K562 (cell line): ENCODE measurements around the gene WBP1. TPM values are rescaled to one million over a fixed set of nuclear protein-coding genes. Genes with fewer than 3 reads are reported as not detected.
A peak's percentile ranks its signal among the peaks of the same experiment; 100 is the strongest.

Experiments
- ATAC-seq: fragments of 200-7000 bp; cut with Tn5 transposase; 3 replicates; pipeline ENCODE4 v1.9.1; 2020; ENCODE audit warnings: moderate library complexity
- BruUV-seq: library from RNA; stranded (reverse); fragments of 400-500 nt; replicated peaks from 2 replicates; lab custom pipeline; 2021; lab: Mats Ljungman, UMichigan
- CTCF ChIA-PET: fragments of 300-600 bp; formaldehyde crosslinking; extraction: SDS; loops from one replicate; lab custom pipeline; 2021; ENCODE audit warnings: low intra/inter-chr PET ratio; lab: Yijun Ruan, JAX
- POLR2A ChIA-PET: fragments of 300-600, 350-650 bp; sonication (Branson Sonifier 250); formaldehyde crosslinking; extraction: SDS; loops from one replicate; lab custom pipeline; 2021; ENCODE audit warnings: antibody characterized with exemption, inconsistent platforms; lab: Yijun Ruan, JAX
- DNase-seq, 4 experiments: peaks; one replicate each; pipeline versions ENCODE4 v3.0.0 to v3.0.0-alpha.2; 2011 to 2018; ENCODE audit warnings: low spot score in 3 of 4, mixed read lengths in 3 of 4; ENCODE audit errors: extremely low read depth in 1 of 4
- FAIRE-seq: peaks from 2 replicates; lab custom pipeline; 2011; peaks lifted over from hg19 to GRCh38; lab: Jason Lieb, UNC
- H2AFZ ChIP-seq: 2 replicates; pipeline ENCODE4 v1.6.0; 2011; ENCODE audit warnings: low read depth, low read length, control low read depth, inconsistent platforms
- H3K27ac ChIP-seq: fragments of 200-600 bp; 3 replicates; pipeline ENCODE4 v1.8.0; 2011; ENCODE audit warnings: low read depth, mild to moderate bottlenecking, control low read depth, inconsistent platforms, low read length, moderate library complexity, mixed read lengths; ENCODE audit errors: extremely low read depth
- H3K27me3 ChIP-seq, 2 experiments: fragments of 300-600 bp in 1 of 2; 2 replicates in 1 of 2; 3 replicates in 1 of 2; pipeline versions ENCODE4 v1.6.0 to v1.8.0; 2011; ENCODE audit warnings: inconsistent platforms in 2 of 2, low read length in 2 of 2, mild to moderate bottlenecking in 1 of 2, mixed read lengths in 1 of 2, moderate library complexity in 1 of 2; ENCODE audit not compliant: control insufficient read depth in 2 of 2, insufficient read depth in 2 of 2
- H3K36me3 ChIP-seq: fragments of 300-600 bp; 3 replicates; pipeline ENCODE4 v1.8.0; 2011; ENCODE audit warnings: mild to moderate bottlenecking, low read length, inconsistent platforms; ENCODE audit not compliant: control insufficient read depth, insufficient read depth
- H3K4me1 ChIP-seq, 2 experiments: fragments of 200-600 bp in 1 of 2; replicated peaks in 1 of 2; 2 replicates in 1 of 2; 3 replicates in 1 of 2; pipeline versions ENCODE4 v1.5.1 to v1.8.0; 2011; ENCODE audit warnings: inconsistent platforms in 2 of 2, low read length in 2 of 2, mild to moderate bottlenecking in 1 of 2, mixed read lengths in 1 of 2, moderate library complexity in 1 of 2; ENCODE audit not compliant: control insufficient read depth in 2 of 2, insufficient read depth in 2 of 2
- H3K4me2 ChIP-seq: 2 replicates; pipeline ENCODE4 v1.6.1; 2011; ENCODE audit warnings: low read length, control low read depth, inconsistent platforms, mixed read lengths; ENCODE audit not compliant: insufficient read depth
- H3K4me3 ChIP-seq: fragments of 200-600 bp; sonication (generic), shearing (Covaris generic); 2 replicates; pipeline ENCODE4 v1.5.1; 2016; ENCODE audit warnings: control low read depth, inconsistent platforms
- H3K79me2 ChIP-seq: fragments of 200-600 bp; 3 replicates; pipeline ENCODE4 v1.8.0; 2011; ENCODE audit warnings: low read length, inconsistent platforms; ENCODE audit not compliant: control insufficient read depth, insufficient read depth
- H3K9ac ChIP-seq, 2 experiments: 2 replicates each; pipeline versions ENCODE4 v1.6.0 to v1.6.1; 2011; ENCODE audit warnings: low read depth in 2 of 2, low read length in 2 of 2, control low read depth in 1 of 2, inconsistent platforms in 1 of 2, mild to moderate bottlenecking in 1 of 2, mixed read lengths in 1 of 2; ENCODE audit not compliant: insufficient read depth in 1 of 2
- H3K9me1 ChIP-seq: one replicate; pipeline ENCODE4 v1.6.0; 2011; ENCODE audit warnings: inconsistent platforms, mild to moderate bottlenecking, low read length, moderate library complexity; ENCODE audit not compliant: control insufficient read depth, insufficient read depth
- H3K9me3 ChIP-seq: replicated peaks from 2 replicates; pipeline ENCODE4 v1.5.1; 2011; ENCODE audit warnings: low read depth, low read length, inconsistent platforms; ENCODE audit not compliant: control insufficient read depth, insufficient read depth
- H4K20me1 ChIP-seq: replicated peaks from 2 replicates; pipeline ENCODE4 v1.6.1; 2011; ENCODE audit warnings: low read length, inconsistent platforms, mixed read lengths; ENCODE audit not compliant: control insufficient read depth, insufficient read depth
- CCAR2 ChIP-seq: fragments of 200-400 bp; formaldehyde crosslinking; IDR thresholded peaks from 2 replicates; pipeline ENCODE4 v1.6.1; 2017; ENCODE audit warnings: mild to moderate bottlenecking, low read depth, low read length
- CCNT2 ChIP-seq: IDR thresholded peaks from 2 replicates; pipeline ENCODE4 v1.6.1; 2011; ENCODE audit warnings: borderline replicate concordance, low read depth, mild to moderate bottlenecking, moderate library complexity, mixed read lengths, low read length; ENCODE audit not compliant: insufficient read length; ENCODE audit errors: extremely low read depth
- ELF2 ChIP-seq: fragments of 250-450 bp; sonication (Bioruptor Pico); IDR thresholded peaks from 2 replicates; pipeline ENCODE4 v1.5.0; 2021; ENCODE audit warnings: mild to moderate bottlenecking
- FOXA3 ChIP-seq, 2 experiments: fragments of 450-650 bp in 1 of 2; sonication (generic) in 1 of 2; formaldehyde crosslinking; IDR thresholded peaks in 1 of 2; conservative IDR thresholded peaks in 1 of 2; 2 replicates each; pipeline versions ENCODE4 v1.4.0 to v1.8.0; 2020 to 2022; ENCODE audit warnings: mild to moderate bottlenecking in 2 of 2, missing genetic modification reagents in 1 of 2
- FOXK1 ChIP-seq: sonication (generic); formaldehyde crosslinking; IDR thresholded peaks from 2 replicates; pipeline ENCODE4 v1.8.0; 2022; ENCODE audit warnings: missing genetic modification reagents, mild to moderate bottlenecking, borderline replicate concordance
- MBD1 ChIP-seq: fragments of 250-450 bp; sonication (Bioruptor Pico); IDR thresholded peaks from 2 replicates; pipeline ENCODE4 v1.8.0; 2022; ENCODE audit warnings: inconsistent platforms
- NONO ChIP-seq, 2 experiments: fragments of 200-400 bp in 1 of 2; fragments of 450-650 bp in 1 of 2; formaldehyde crosslinking in 1 of 2; IDR thresholded peaks; 2 replicates each; pipeline ENCODE4 v1.6.1; 2017; ENCODE audit warnings: low read depth in 2 of 2, mild to moderate bottlenecking in 2 of 2, moderate library complexity in 2 of 2, low read length in 1 of 2
- POLR2A ChIP-seq: fragments of 450-650 bp; conservative IDR thresholded peaks from 2 replicates; pipeline ENCODE4 v1.6.1; 2016
- SOX6 ChIP-seq: fragments of 450-650 bp; IDR thresholded peaks from 2 replicates; pipeline ENCODE4 v1.6.1; 2014; ENCODE audit warnings: mild to moderate bottlenecking
- TEAD2 ChIP-seq: fragments of 450-650 bp; IDR thresholded peaks from 2 replicates; pipeline ENCODE4 v1.6.1; 2016; ENCODE audit warnings: missing genetic modification characterization, control low read depth, missing compliant biosample characterization
- ZFP36 ChIP-seq: fragments of 150-350 bp; IDR thresholded peaks from 2 replicates; pipeline ENCODE4 v1.6.1; 2018; ENCODE audit warnings: low read length, low read depth; ENCODE audit not compliant: partially characterized antibody
- ZNF280A ChIP-seq: fragments of 450-650 bp; IDR thresholded peaks from 2 replicates; pipeline ENCODE4 v1.6.1; 2018; ENCODE audit warnings: mild to moderate bottlenecking, low read depth; ENCODE audit not compliant: partially characterized antibody
- ZNF589 ChIP-seq: fragments of 200-800 bp; sonication (Bioruptor generic); IDR thresholded peaks from 2 replicates; pipeline ENCODE4 v1.6.1; 2016; ENCODE audit warnings: low read depth, missing genetic modification characterization, missing compliant biosample characterization
- ZZZ3 ChIP-seq: fragments of 450-650 bp; IDR thresholded peaks from 2 replicates; pipeline ENCODE4 v1.6.1; 2016; ENCODE audit warnings: antibody characterized with exemption, mild to moderate bottlenecking, moderate library complexity
- WGBS: fragments of 100-300 bp; shearing (Covaris generic); methylation state at CpG from one replicate; pipeline ENCODE4 v1.1.6; 2016; ENCODE audit warnings: low coverage, mixed read lengths; ENCODE audit not compliant: insufficient coverage; ENCODE audit errors: missing lambda C conversion rate; 5-methylcytosine and 5-hydroxymethylcytosine counted together
- in situ Hi-C: fragments of 300-500 bp; cut with MboI; formaldehyde crosslinking; loops from 4 replicates; pipeline ENCODE4 v1.15.0; 2018; ENCODE audit warnings: inconsistent platforms, mixed read lengths
- intact Hi-C: fragments of 100-400 bp; cut with micrococcal nuclease; formaldehyde crosslinking; loops from 2 replicates; pipeline ENCODE4 v1.14.2; 2022
- polyA plus RNA-seq, 8 experiments: library from polyadenylated mRNA; depleted of rRNA in 4 of 8; stranded (reverse) in 5 of 8; unstranded in 3 of 8; fragments of >200 nt; fragmentation: Nextera tagmentation in 2 of 8; fragmentation: Illumina TruSeq in 1 of 8; extraction: Ambion mirVana in 2 of 8; extraction: Trizol in 1 of 8; gene quantifications; 2 replicates each; pipeline versions ENCODE4 v1.2.1 to v1.2.3, GENCODE V29; 2011 to 2014; ENCODE audit warnings: inconsistent platforms in 1 of 8, missing spikeins in 1 of 8
- total RNA-seq, 7 experiments: library from RNA; depleted of rRNA in 6 of 7; stranded (reverse); fragments of >200 nt in 6 of 7; fragmentation: Illumina TruSeq in 2 of 7; extraction: Trizol in 2 of 7; gene quantifications; 2 replicates each; pipeline versions ENCODE4 v1.2.1 to v1.2.3, GENCODE V29; 2011 to 2021; ENCODE audit warnings: low replicate concordance in 1 of 7

WBP1 gene
- total and polyA plus RNA-seq, 9 of the 15 experiments (the other 6 are each of a cell fraction or from before 2014, with no cell fraction given): 1.9 to 27.7 (median 14.2) TPM

GRCh38 chr2:74472086-74472944 lies 14.1 kb downstream of the WBP1 start, which contains the start of gene MRPL53:
Gene MRPL53 (minus strand): TSS chr2:74472680. CDS start chr2:74472660, 20 bp downstream.
- H3K9ac ChIP-seq: peak within 1 kb of the TSS; percentile 88 to 95
- peak within 1 kb of the TSS; percentile 97 for H2AFZ ChIP-seq
- under 1% methylated on average over 59 of the region's 66 CpGs for WGBS
- peaks cover 12 to 16% of the 10 kb centered on the region in 2 experiments; a peak in 3 of 5 replicates for H3K4me1 ChIP-seq
- ChIA-PET CTCF (interaction anchor here (0.7 kb wide), 1 partner anchor 1887 kb away, joined by 3 read pairs; no protein-coding TSS in a partner anchor), POLR2A (interaction anchor here (0.6 to 4.0 kb wide), 6 partner anchors 10 to 1056 kb away, joined by 3 to 28 read pairs (median 4); partner anchors contain the start of genes AUP1, CCDC142, HTRA2 and TTC31)
- peak; percentile 80 to 97 (median 80) for DNase-seq
- no peaks in the 10 kb centered on the region for H4K20me1 ChIP-seq
- ATAC-seq: peak; percentile 93
- peak; percentile 90 for FAIRE-seq
- H3K9me3 ChIP-seq: no peaks in the 10 kb centered on the region
- H3K27ac ChIP-seq: peak within 1 kb of the TSS; percentile 95
- BruUV-seq: TSS peak; percentile 91
- peaks cover 20% of the 10 kb centered on the region; the same call in 2 of the 3 replicates for H3K36me3 ChIP-seq
- no peaks in the 10 kb centered on the region for H3K27me3 ChIP-seq
- peak within 1 kb of the TSS; percentile 99 for H3K4me2 ChIP-seq
- H3K79me2 ChIP-seq: peaks cover 13% of the 10 kb centered on the region; the same call in 2 of the 3 replicates
- in situ Hi-C loops: no loop called here
- intact Hi-C loops: loop anchor here (5.0 kb wide), 1 partner anchor 75 kb away; no protein-coding TSS in a partner anchor
- peak within 1 kb of the TSS; percentile 83 for H3K4me3 ChIP-seq
- H3K9me1 ChIP-seq: peaks cover 4% of the 10 kb centered on the region
- no peak for TF ChIP-seq ZNF280A
- TF ChIP-seq POLR2A: peak; percentile 95
- no peak for TF ChIP-seq FOXK1 (CRISPR knock-in tag)
- TF ChIP-seq ELF2 (CRISPR knock-in tag): peak; percentile 92
- no peak for TF ChIP-seq NONO (IDR thresholded peaks at IDR 0.05; ENCODE audit: low read depth in 2 of 2, low read length in 1 of 2)
- no peak for TF ChIP-seq TEAD2 (tag)
- peak; percentile 58; the same call in 1 of the 2 replicates for TF ChIP-seq ZZZ3
- no peak for TF ChIP-seq FOXA3 (CRISPR knock-in tag; conservative IDR thresholded peaks at IDR 0.05 in 1 of 2, IDR thresholded peaks at IDR 0.05 in 1 of 2)
- TF ChIP-seq MBD1 (CRISPR knock-in tag): no peak
- TF ChIP-seq ZFP36: no peak
- TF ChIP-seq CCNT2: peak; percentile 64
- no peak for TF ChIP-seq CCAR2
- no peak for TF ChIP-seq SOX6
- TF ChIP-seq ZNF589: peak; percentile 83; the same call in 1 of the 2 replicates
